ENCODE measurements around the gene ARMH1. TPM values are rescaled to one million over a fixed set of nuclear protein-coding genes. Genes with fewer than 3 reads are reported as not detected.

The ARMH1 gene
- total RNA-seq, 1 experiment from 2014 or later = 2.8 TPM

- ChIA-PET POLR2A (interaction anchor here (0.6 kb wide), 1 partner anchor 85 kb away, joined by 5 read pairs; no protein-coding TSS in a partner anchor), CTCF (no interaction called here)
- in situ Hi-C loops (cut with HindIII; ENCODE audit: low pct_unique_long_range_greater_than_20kb, low sequenced_read_pairs) = no loop called here
- Histone ChIP-seq H3K27ac (ENCODE audit: low read length) (no peak overlapping the region), H3K36me3 (ENCODE audit: control insufficient read depth, insufficient read depth, low read length) (peaks cover 13% of the 10 kb centered on the region), H3K4me3 (ENCODE audit: low read depth in 2 of 2, low read length in 2 of 2) (no peak overlapping the region), H3K27me3 (ENCODE audit: control insufficient read depth, insufficient read depth, low read length) (no peaks in the 10 kb centered on the region), H3K9me3 (ENCODE audit: control insufficient read depth, insufficient read depth, low read depth, low read length) (no peaks in the 10 kb centered on the region), H3K4me1 (ENCODE audit: control insufficient read depth, insufficient read depth, low read length) (no peaks in the 10 kb centered on the region; the same call in 1 of the 2 replicates)
- ATAC-seq = no peak
- BruUV-seq (replicated peaks) = no TSS peak
- no peak for TF ChIP-seq REST (IDR thresholded peaks at IDR 0.05; ENCODE audit: insufficient read depth in 1 of 2, low read depth in 2 of 2, low read length in 1 of 2)
- no peak for TF ChIP-seq POLR2AphosphoS5 (IDR thresholded peaks at IDR 0.05; ENCODE audit: low read depth, low read length)
- no peak for TF ChIP-seq CTCF (IDR thresholded peaks at IDR 0.05)
- no peak for TF ChIP-seq TCF7L2 (IDR thresholded peaks at IDR 0.05; ENCODE audit: low read depth, low read length)
- TF ChIP-seq SIN3A (IDR thresholded peaks at IDR 0.05; ENCODE audit: borderline replicate concordance, insufficient read depth, low read depth, low read length) = no peak
- intact Hi-C loops (cut with micrococcal nuclease; ENCODE audit: unreplicated experiment) = no loop called here
- no peak for DNase-seq (ENCODE audit: low read depth, low spot score)
These were observed 37.6 kb upstream of the ARMH1 start for GRCh38 chr1:44636688-44637598.

GRCh38 chr1:44637702-44638411, 36.7 kb upstream of the ARMH1 start:
- no peak for ATAC-seq
- no TSS peak for BruUV-seq (replicated peaks)
- peaks cover 10% of the 10 kb centered on the region for H3K36me3 ChIP-seq (ENCODE audit: control insufficient read depth, insufficient read depth, low read length)
- no peaks in the 10 kb centered on the region for H3K27me3 ChIP-seq (ENCODE audit: control insufficient read depth, insufficient read depth, low read length)
- ChIA-PET CTCF (no interaction called here), POLR2A (interaction anchor here (0.6 kb wide), 1 partner anchor 84 kb away, joined by 5 read pairs; no protein-coding TSS in a partner anchor)
- no peaks in the 10 kb centered on the region; the same call in 1 of the 2 replicates for H3K4me1 ChIP-seq (ENCODE audit: control insufficient read depth, insufficient read depth, low read length)
- no peak for DNase-seq (ENCODE audit: low read depth, low spot score)
- H3K27ac ChIP-seq (ENCODE audit: low read length) = no peak overlapping the region
- in situ Hi-C loops (cut with HindIII; ENCODE audit: low pct_unique_long_range_greater_than_20kb, low sequenced_read_pairs) (no loop called here), intact Hi-C loops (cut with micrococcal nuclease; ENCODE audit: unreplicated experiment) (no loop called here)
- no peak overlapping the region for H3K4me3 ChIP-seq (ENCODE audit: low read depth in 2 of 2, low read length in 2 of 2)
- no peak for TF ChIP-seq TCF7L2 (IDR thresholded peaks at IDR 0.05; ENCODE audit: low read depth, low read length)
- H3K9me3 ChIP-seq (ENCODE audit: control insufficient read depth, insufficient read depth, low read depth, low read length) = no peaks in the 10 kb centered on the region
